Measurements from ENCODE around the gene ZEB1.
"Not testable (repeated sequence)": the region's sequence is repeated elsewhere in the genome, so short reads cannot be mapped to it uniquely, and the experiment has no call there.

Gene ZEB1

GRCh38 chr10:31508882-31509281 lies 189.9 kb downstream of the ZEB1 start:
- no peak for DNase-seq (ENCODE audit: low spot score)

- DNase-seq (ENCODE audit: low spot score), result no peak
Observed at GRCh38 chr10:31509989-31510388, 191.0 kb downstream of the ZEB1 start.

- no peak for DNase-seq (ENCODE audit: low spot score)
Observed at GRCh38 chr10:31515116-31515515, 196.1 kb downstream of the ZEB1 start.

- DNase-seq (ENCODE audit: low spot score), result no peak
Observed at GRCh38 chr10:31515819-31516402, 196.9 kb downstream of the ZEB1 start.

- no peak for DNase-seq (ENCODE audit: low spot score)
Observed at GRCh38 chr10:31520986-31521831, 202.2 kb downstream of the ZEB1 start.

GRCh38 chr10:31522820-31523219 lies 203.8 kb downstream of the ZEB1 start:
- DNase-seq (ENCODE audit: low spot score), result no peak

GRCh38 chr10:31524460-31524859 lies 205.4 kb downstream of the ZEB1 start:
- no peak for DNase-seq (ENCODE audit: low spot score)

- no peak for DNase-seq (ENCODE audit: low spot score)
Observed at GRCh38 chr10:31526178-31526577, 207.2 kb downstream of the ZEB1 start.

GRCh38 chr10:31526681-31527080 lies 207.7 kb downstream of the ZEB1 start:
- DNase-seq (ENCODE audit: low spot score), result no peak

- no peak for DNase-seq (ENCODE audit: low spot score)
Observed at GRCh38 chr10:31528831-31529230, 209.8 kb downstream of the ZEB1 start.

GRCh38 chr10:31536302-31536701 lies 217.3 kb downstream of the ZEB1 start:
- DNase-seq (ENCODE audit: low spot score), result no peak

- no peak for DNase-seq (ENCODE audit: low spot score)
Observed at GRCh38 chr10:31549896-31550295, 230.9 kb downstream of the ZEB1 start.

GRCh38 chr10:31554556-31554955 lies 235.5 kb downstream of the ZEB1 start:
- DNase-seq (ENCODE audit: low spot score), result no peak

GRCh38 chr10:31557854-31558253 lies 238.8 kb downstream of the ZEB1 start:
- no peak for DNase-seq (ENCODE audit: low spot score)

- DNase-seq (ENCODE audit: low spot score), result not testable (repeated sequence)
Observed at GRCh38 chr10:31568252-31568861, 249.3 kb downstream of the ZEB1 start.

GRCh38 chr10:31574577-31574976 lies 255.6 kb downstream of the ZEB1 start:
- DNase-seq (ENCODE audit: low spot score), result no peak

GRCh38 chr10:31578181-31578852 lies 259.3 kb downstream of the ZEB1 start:
- DNase-seq (ENCODE audit: low spot score), result no peak

GRCh38 chr10:31578951-31579350 lies 259.9 kb downstream of the ZEB1 start:
- no peak for DNase-seq (ENCODE audit: low spot score)
